Keratinocyte (primary cell): ENCODE results near the gene PGK1.

ENCODE experiments used
- EZH2 ChIP-seq: IDR thresholded peaks from one replicate; pipeline ENCODE4 v1.6.1; 2012; ENCODE audit warnings: inconsistent platforms, mild to moderate bottlenecking, low read length, moderate library complexity
- TF ChIP-seq, protein P1 (sequence below), 3 experiments: IDR thresholded peaks in 1 of 3; conservative IDR thresholded peaks in 1 of 3; optimal IDR thresholded peaks in 1 of 3; 2 replicates in 2 of 3; 3 replicates in 1 of 3; pipeline versions ENCODE3 to v1.5.1; 2011; ENCODE audit warnings: low read length in 3 of 3, mild to moderate bottlenecking in 3 of 3, moderate library complexity in 2 of 3, control low read depth in 1 of 3, inconsistent platforms in 1 of 3; ENCODE audit not compliant: insufficient read depth in 2 of 3; ENCODE audit errors: extremely low read depth in 1 of 3

GRCh38 chrX:78116766-78117165 is 12.7 kb downstream of the PGK1 start:
- TF ChIP-seq, protein P1, sequence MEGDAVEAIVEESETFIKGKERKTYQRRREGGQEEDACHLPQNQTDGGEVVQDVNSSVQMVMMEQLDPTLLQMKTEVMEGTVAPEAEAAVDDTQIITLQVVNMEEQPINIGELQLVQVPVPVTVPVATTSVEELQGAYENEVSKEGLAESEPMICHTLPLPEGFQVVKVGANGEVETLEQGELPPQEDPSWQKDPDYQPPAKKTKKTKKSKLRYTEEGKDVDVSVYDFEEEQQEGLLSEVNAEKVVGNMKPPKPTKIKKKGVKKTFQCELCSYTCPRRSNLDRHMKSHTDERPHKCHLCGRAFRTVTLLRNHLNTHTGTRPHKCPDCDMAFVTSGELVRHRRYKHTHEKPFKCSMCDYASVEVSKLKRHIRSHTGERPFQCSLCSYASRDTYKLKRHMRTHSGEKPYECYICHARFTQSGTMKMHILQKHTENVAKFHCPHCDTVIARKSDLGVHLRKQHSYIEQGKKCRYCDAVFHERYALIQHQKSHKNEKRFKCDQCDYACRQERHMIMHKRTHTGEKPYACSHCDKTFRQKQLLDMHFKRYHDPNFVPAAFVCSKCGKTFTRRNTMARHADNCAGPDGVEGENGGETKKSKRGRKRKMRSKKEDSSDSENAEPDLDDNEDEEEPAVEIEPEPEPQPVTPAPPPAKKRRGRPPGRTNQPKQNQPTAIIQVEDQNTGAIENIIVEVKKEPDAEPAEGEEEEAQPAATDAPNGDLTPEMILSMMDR (optimal IDR thresholded peaks at IDR 0.05 in 1 of 3, IDR thresholded peaks at IDR 0.05 in 1 of 3, conservative IDR thresholded peaks at IDR 0.05 in 1 of 3; ENCODE audit: extremely low read depth in 1 of 3, insufficient read depth in 2 of 3, low read length in 3 of 3): no peak
- TF ChIP-seq EZH2: no peak
